Retinal pigment epithelial cell (primary cell): ENCODE data around the gene TMEM19.

Source experiments
- DNase-seq: peaks from one replicate; pipeline ENCODE4 v3.0.0-alpha.2; 2010; ENCODE audit warnings: low read depth
- H3K4me3 ChIP-seq: 2 replicates; pipeline ENCODE4 v1.5.1; 2011; ENCODE audit warnings: mild to moderate bottlenecking, low read length, control low read depth, moderate library complexity
- CTCF ChIP-seq: conservative IDR thresholded peaks from 2 replicates; pipeline ENCODE4 v1.5.1; 2011; ENCODE audit warnings: low read depth, low read length, control low read depth, inconsistent platforms

Gene TMEM19

GRCh38 chr12:71664411-71665089 is 21.3 kb upstream of the TMEM19 start:
- TF ChIP-seq CTCF, result no peak
- peak overlapping the region; percentile 80 for H3K4me3 ChIP-seq
- no peak for DNase-seq

- DNase-seq, result no peak
- no peak for TF ChIP-seq CTCF
- peak overlapping the region; percentile 80 for H3K4me3 ChIP-seq
Observed at GRCh38 chr12:71665090-71665463, 20.8 kb upstream of the TMEM19 start.

- no peak for TF ChIP-seq CTCF
- H3K4me3 ChIP-seq, result no peak overlapping the region
- no peak for DNase-seq
Observed at GRCh38 chr12:71666259-71666658, 19.6 kb upstream of the TMEM19 start.

- TF ChIP-seq CTCF, result no peak
- DNase-seq, result no peak
- H3K4me3 ChIP-seq, result no peak overlapping the region
Observed at GRCh38 chr12:71671311-71671710, 14.6 kb upstream of the TMEM19 start.

GRCh38 chr12:71671816-71672215 is 14.1 kb upstream of the TMEM19 start:
- DNase-seq, result no peak
- no peak for TF ChIP-seq CTCF
- no peak overlapping the region for H3K4me3 ChIP-seq

- H3K4me3 ChIP-seq, result no peak overlapping the region
- TF ChIP-seq CTCF, result no peak
- no peak for DNase-seq
Observed at GRCh38 chr12:71682466-71682865, 3.4 kb upstream of the TMEM19 start.

GRCh38 chr12:71683633-71684032 is 2.2 kb upstream of the TMEM19 start:
- TF ChIP-seq CTCF, result no peak
- H3K4me3 ChIP-seq, result no peak overlapping the region
- no peak for DNase-seq
